ENCODE measurements around the gene PUDP. TPM values are rescaled to one million over a fixed set of nuclear protein-coding genes. Genes with fewer than 3 reads are reported as not detected.
"Not testable (repeated sequence)": the region's sequence is repeated elsewhere in the genome, so short reads cannot be mapped to it uniquely, and the experiment has no call there.

Gene PUDP
- total RNA-seq, 3 donors from 2014 or later: 27.1 to 36.6 (median 28.1) TPM

- H3K9me3 Mint-ChIP-seq: no peaks in the 10 kb centered on the region
- H3K36me3 Mint-ChIP-seq (ENCODE audit: insufficient read depth): no peaks in the 10 kb centered on the region
- no peaks in the 10 kb centered on the region for H3K27me3 Mint-ChIP-seq (ENCODE audit: low read depth)
- DNase-seq: no peak
- no peaks in the 10 kb centered on the region for H3K4me1 Mint-ChIP-seq (ENCODE audit: low read depth)
- ATAC-seq: no peak
- no peak overlapping the region for H3K4me3 Mint-ChIP-seq
These were observed 122.5 kb downstream of the PUDP start for GRCh38 chrX:7025471-7025870.

DNA sequence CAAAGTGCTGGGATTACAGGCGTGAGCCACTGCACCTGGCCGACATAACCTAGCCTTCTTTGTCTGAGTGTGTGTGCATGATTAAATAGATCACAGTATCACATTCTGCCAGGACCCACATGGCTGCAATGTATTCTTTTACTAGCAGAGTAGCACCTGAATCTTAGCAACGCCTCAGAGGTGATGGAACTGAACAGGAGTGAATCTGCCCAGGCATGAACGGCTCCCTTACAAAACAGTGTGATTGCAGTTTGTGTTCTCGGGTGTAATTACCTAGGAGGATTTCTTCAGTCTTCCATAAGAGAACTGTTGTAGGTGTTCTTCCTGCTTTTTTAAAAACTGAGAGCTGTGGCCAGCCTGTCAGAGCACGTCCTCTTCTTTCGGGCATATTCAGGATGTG lies 123.1 kb downstream of the PUDP start:
- ATAC-seq: no peak
- H3K4me1 Mint-ChIP-seq (ENCODE audit: low read depth): no peaks in the 10 kb centered on the region
- no peak for DNase-seq
- H3K9me3 Mint-ChIP-seq: no peaks in the 10 kb centered on the region
- no peak overlapping the region for H3K4me3 Mint-ChIP-seq
- H3K36me3 Mint-ChIP-seq (ENCODE audit: insufficient read depth): no peaks in the 10 kb centered on the region
- no peaks in the 10 kb centered on the region for H3K27me3 Mint-ChIP-seq (ENCODE audit: low read depth)

DNA sequence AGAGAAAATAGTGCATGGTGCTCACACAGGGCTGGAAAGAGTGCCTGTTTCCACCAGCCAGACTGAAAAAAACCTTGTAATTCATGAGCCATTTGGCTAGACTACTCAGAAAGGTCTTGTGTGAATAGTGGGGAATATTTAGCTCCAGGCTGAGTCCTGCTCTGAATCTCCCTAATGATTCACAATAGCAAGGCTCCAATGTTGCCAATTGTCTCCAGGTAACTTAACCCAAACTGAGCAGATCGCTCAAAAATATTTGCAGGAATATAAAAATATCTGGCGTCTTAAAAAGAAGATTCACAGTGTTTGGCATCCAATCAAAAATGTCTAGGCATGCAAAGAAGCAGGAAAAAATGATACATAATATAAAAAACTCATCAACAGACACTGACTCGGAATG lies 125.0 kb downstream of the PUDP start:
- H3K4me1 Mint-ChIP-seq (ENCODE audit: low read depth); DNase-seq; ATAC-seq; H3K27me3 Mint-ChIP-seq (ENCODE audit: low read depth); H3K4me3 Mint-ChIP-seq; H3K36me3 Mint-ChIP-seq (ENCODE audit: insufficient read depth); H3K9me3 Mint-ChIP-seq: not testable (repeated sequence)

- H3K9me3 Mint-ChIP-seq: no peaks in the 10 kb centered on the region
- no peaks in the 10 kb centered on the region for H3K4me1 Mint-ChIP-seq (ENCODE audit: low read depth)
- no peaks in the 10 kb centered on the region for H3K27me3 Mint-ChIP-seq (ENCODE audit: low read depth)
- no peaks in the 10 kb centered on the region for H3K36me3 Mint-ChIP-seq (ENCODE audit: insufficient read depth)
- ATAC-seq (no peak), DNase-seq (no peak)
- H3K4me3 Mint-ChIP-seq: no peak overlapping the region
These were observed 126.0 kb downstream of the PUDP start for GRCh38 chrX:7021991-7022390.

DNA sequence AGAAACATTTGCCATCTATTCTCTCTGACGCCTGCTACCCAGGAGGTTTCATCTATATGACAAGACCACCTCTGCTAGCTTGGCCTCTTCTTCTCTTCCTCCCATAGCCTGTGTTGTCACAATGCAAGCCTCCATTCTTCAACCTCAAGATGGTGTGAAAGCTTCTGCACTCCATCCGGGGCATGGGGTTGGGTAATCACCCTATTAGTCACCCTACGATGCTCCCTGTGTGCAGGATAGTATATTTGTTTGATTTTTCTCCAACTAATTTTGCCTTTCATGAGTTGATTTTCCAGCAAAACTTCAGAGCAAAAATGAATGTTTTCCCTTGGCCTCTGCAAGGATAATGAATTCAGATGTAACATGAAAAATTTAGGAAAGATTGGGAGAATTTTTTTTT lies 128.4 kb downstream of the PUDP start:
- Mint-ChIP-seq H3K9me3 (no peaks in the 10 kb centered on the region), H3K27me3 (ENCODE audit: low read depth) (no peaks in the 10 kb centered on the region), H3K36me3 (ENCODE audit: insufficient read depth) (no peaks in the 10 kb centered on the region), H3K4me3 (no peak overlapping the region), H3K4me1 (ENCODE audit: low read depth) (no peaks in the 10 kb centered on the region)
- no peak for ATAC-seq
- no peak for DNase-seq

DNA sequence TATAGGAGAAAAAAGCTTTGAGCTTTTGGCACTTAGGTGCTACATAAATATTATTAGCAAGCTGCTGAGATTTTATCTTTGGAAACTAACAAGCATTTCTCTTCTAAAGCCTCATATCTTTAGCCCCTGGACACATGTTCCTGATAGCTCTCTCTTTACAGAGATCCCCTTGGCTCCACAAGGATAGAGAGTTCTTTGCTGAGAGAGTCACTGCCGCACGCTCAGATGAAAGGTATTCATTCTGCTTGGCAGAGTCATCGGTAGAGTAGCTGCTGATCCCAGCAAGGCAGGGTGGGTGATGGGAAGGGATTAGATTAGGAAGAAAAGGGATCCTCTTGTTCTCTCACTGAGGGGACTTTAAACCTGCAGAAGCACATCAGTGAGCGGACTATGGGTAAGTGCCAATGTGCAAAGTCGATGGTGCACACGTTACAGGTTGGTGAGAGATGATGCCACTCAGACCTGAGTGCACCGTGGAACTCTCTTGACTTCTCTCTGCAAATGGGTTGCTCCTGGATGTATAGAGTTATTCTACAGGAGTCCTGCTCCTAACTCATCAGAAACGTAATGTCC lies 135.6 kb downstream of the PUDP start:
- H3K4me1 Mint-ChIP-seq (ENCODE audit: low read depth); H3K9me3 Mint-ChIP-seq; H3K27me3 Mint-ChIP-seq (ENCODE audit: low read depth); DNase-seq; ATAC-seq; H3K36me3 Mint-ChIP-seq (ENCODE audit: insufficient read depth); H3K4me3 Mint-ChIP-seq: not testable (repeated sequence)

DNA sequence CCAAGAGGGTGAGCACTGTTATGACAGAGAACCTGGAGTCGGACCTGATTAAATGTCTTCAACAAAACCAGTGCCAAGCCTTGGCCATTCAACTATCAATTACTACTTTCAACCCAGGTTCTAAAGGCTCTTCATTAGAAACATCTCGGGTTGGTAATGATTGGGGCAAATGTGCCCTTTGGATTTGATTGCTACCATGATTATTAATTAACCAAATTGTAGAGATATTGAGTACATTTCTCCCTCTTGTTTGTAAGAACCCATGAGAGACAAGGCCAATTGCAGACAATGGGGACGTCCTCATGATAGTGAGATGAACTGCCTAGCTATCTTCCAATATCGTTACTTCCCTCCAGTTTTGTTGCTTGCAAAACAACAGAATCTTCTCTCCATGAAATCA lies 137.1 kb downstream of the PUDP start:
- not testable (repeated sequence) for H3K36me3 Mint-ChIP-seq (ENCODE audit: insufficient read depth); ATAC-seq; H3K4me1 Mint-ChIP-seq (ENCODE audit: low read depth); DNase-seq; H3K4me3 Mint-ChIP-seq; H3K9me3 Mint-ChIP-seq; H3K27me3 Mint-ChIP-seq (ENCODE audit: low read depth)

- not testable (repeated sequence) for H3K27me3 Mint-ChIP-seq (ENCODE audit: low read depth); H3K4me1 Mint-ChIP-seq (ENCODE audit: low read depth); ATAC-seq; H3K9me3 Mint-ChIP-seq; H3K36me3 Mint-ChIP-seq (ENCODE audit: insufficient read depth); H3K4me3 Mint-ChIP-seq; DNase-seq
These were observed 140.6 kb downstream of the PUDP start for GRCh38 chrX:7007328-7007727.

Other genes with a start within 250 kb of the PUDP start
- gene STS, start 441 bp downstream of the PUDP start, total RNA-seq: 1 to 10 TPM; 1.6 to 2.4 (median 1.6) TPM